Osteoblast (primary cell): ENCODE data around the gene ZNF425. TPM values are rescaled to one million over a fixed set of nuclear protein-coding genes. Genes with fewer than 3 reads are reported as not detected.

Experiments used
- DNase-seq: peaks from one replicate; pipeline ENCODE4 v3.0.0; 2011; ENCODE audit warnings: low spot score, mixed read lengths; ENCODE audit not compliant: insufficient read length; ENCODE audit errors: missing footprints
- H2AFZ ChIP-seq: 2 replicates; pipeline ENCODE4 v1.6.0; 2011; ENCODE audit warnings: mild to moderate bottlenecking, low read length
- H3K27ac ChIP-seq: 2 replicates; pipeline ENCODE4 v1.5.1; 2011; ENCODE audit warnings: mild to moderate bottlenecking, low read depth, low read length, moderate library complexity
- H3K27me3 ChIP-seq: 2 replicates; pipeline ENCODE4 v1.6.0; 2012; ENCODE audit warnings: mild to moderate bottlenecking, control low read depth, inconsistent platforms, low read length, moderate library complexity; ENCODE audit not compliant: insufficient read depth
- H3K36me3 ChIP-seq: 2 replicates; pipeline ENCODE4 v1.5.1; 2011; ENCODE audit warnings: mild to moderate bottlenecking, low read length, control low read depth, moderate library complexity; ENCODE audit not compliant: insufficient read depth
- H3K4me1 ChIP-seq: 2 replicates; pipeline ENCODE4 v1.5.1; 2011; ENCODE audit warnings: mild to moderate bottlenecking, low read length, control low read depth, moderate library complexity; ENCODE audit not compliant: insufficient read depth
- H3K4me2 ChIP-seq: 2 replicates; pipeline ENCODE4 v1.6.0; 2011; ENCODE audit warnings: mild to moderate bottlenecking, low read length; ENCODE audit not compliant: insufficient read depth
- H3K4me3 ChIP-seq: fragments of 200-600 bp; sonication (generic); 3 replicates; pipeline ENCODE4 v1.5.1; 2012; ENCODE audit warnings: mild to moderate bottlenecking, low read length, inconsistent platforms; ENCODE audit not compliant: insufficient read depth
- H3K79me2 ChIP-seq: 2 replicates; pipeline ENCODE4 v1.6.0; 2012; ENCODE audit warnings: mild to moderate bottlenecking, low read length, control low read depth, inconsistent platforms; ENCODE audit not compliant: insufficient read depth
- H3K9me3 ChIP-seq: 2 replicates; pipeline ENCODE4 v1.5.1; 2011; ENCODE audit warnings: low read depth, low read length, control low read depth
- H4K20me1 ChIP-seq: 2 replicates; pipeline ENCODE4 v1.6.0; 2012; ENCODE audit warnings: mild to moderate bottlenecking, low read length, control low read depth; ENCODE audit not compliant: insufficient read depth
- total RNA-seq: library from RNA; depleted of rRNA; stranded (reverse); fragments of >200 nt; gene quantifications from 2 replicates; pipeline ENCODE4 v1.2.3, GENCODE V29; 2012
- TF ChIP-seq, protein P1 (sequence below): IDR thresholded peaks from 2 replicates; pipeline ENCODE4 v1.5.1; 2011; ENCODE audit warnings: mild to moderate bottlenecking, low read depth, low read length, moderate library complexity; ENCODE audit errors: extremely low read depth

ZNF425 gene
- total RNA-seq, 1 donor, result 4.3 TPM

DNA sequence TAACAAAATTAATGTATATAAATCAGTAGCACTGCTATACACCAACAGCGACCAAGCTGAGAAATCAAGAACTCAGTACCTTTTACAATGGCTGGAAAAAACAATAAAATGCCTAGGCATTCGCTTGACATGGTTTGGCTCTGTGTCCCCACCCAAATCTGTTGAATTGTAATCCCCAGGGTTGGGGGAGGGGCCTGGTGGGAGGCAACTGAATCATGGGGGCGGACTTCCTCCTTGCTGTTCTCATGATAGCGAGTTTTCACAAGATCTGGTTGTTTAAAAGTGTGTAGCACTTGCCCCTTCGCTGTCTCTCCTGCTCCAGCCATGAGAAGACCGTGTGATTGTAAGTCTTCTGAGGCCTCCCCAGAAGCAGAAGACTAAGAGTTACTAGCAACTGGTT lies 44.2 kb downstream of the ZNF425 start:
- Histone ChIP-seq H3K79me2 (peaks cover 9% of the 10 kb centered on the region), H3K27me3 (no peaks in the 10 kb centered on the region), H3K4me3 (no peak overlapping the region), H3K9me3 (no peaks in the 10 kb centered on the region), H3K27ac (no peak overlapping the region), H2AFZ (no peak overlapping the region), H3K4me2 (no peak overlapping the region), H4K20me1 (no peaks in the 10 kb centered on the region), H3K4me1 (no peaks in the 10 kb centered on the region), H3K36me3 (peaks cover 3% of the 10 kb centered on the region)
- DNase-seq, result no peak
- TF ChIP-seq, protein P1, sequence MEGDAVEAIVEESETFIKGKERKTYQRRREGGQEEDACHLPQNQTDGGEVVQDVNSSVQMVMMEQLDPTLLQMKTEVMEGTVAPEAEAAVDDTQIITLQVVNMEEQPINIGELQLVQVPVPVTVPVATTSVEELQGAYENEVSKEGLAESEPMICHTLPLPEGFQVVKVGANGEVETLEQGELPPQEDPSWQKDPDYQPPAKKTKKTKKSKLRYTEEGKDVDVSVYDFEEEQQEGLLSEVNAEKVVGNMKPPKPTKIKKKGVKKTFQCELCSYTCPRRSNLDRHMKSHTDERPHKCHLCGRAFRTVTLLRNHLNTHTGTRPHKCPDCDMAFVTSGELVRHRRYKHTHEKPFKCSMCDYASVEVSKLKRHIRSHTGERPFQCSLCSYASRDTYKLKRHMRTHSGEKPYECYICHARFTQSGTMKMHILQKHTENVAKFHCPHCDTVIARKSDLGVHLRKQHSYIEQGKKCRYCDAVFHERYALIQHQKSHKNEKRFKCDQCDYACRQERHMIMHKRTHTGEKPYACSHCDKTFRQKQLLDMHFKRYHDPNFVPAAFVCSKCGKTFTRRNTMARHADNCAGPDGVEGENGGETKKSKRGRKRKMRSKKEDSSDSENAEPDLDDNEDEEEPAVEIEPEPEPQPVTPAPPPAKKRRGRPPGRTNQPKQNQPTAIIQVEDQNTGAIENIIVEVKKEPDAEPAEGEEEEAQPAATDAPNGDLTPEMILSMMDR, result no peak

DNA sequence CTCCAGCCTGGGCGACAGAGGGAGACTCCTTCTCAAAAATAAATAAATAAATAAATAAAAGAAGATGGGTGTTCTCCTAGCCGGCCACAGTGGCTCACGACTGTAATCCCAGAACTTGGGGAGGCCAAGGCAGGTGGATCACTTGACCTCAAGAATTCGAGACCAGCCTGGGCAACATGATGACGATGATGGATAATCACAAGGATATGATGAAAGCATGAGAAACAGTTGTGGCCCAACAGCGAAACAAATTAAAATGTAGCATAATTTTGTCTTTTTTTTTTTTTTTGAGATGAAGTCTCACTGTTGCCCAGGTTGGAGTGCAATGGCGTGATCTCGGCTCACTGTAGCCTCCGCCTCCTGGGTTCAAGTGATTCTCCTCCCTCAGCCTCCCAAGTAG lies 48.5 kb downstream of the ZNF425 start:
- Histone ChIP-seq H4K20me1 (no peaks in the 10 kb centered on the region), H3K27ac (no peak overlapping the region), H3K27me3 (no peaks in the 10 kb centered on the region), H3K4me1 (no peaks in the 10 kb centered on the region), H2AFZ (no peak overlapping the region), H3K79me2 (peaks cover 6% of the 10 kb centered on the region), H3K4me3 (no peak overlapping the region), H3K9me3 (no peaks in the 10 kb centered on the region), H3K36me3 (no peaks in the 10 kb centered on the region), H3K4me2 (no peak overlapping the region)
- no peak for DNase-seq
- TF ChIP-seq, protein P1, result no peak

DNA sequence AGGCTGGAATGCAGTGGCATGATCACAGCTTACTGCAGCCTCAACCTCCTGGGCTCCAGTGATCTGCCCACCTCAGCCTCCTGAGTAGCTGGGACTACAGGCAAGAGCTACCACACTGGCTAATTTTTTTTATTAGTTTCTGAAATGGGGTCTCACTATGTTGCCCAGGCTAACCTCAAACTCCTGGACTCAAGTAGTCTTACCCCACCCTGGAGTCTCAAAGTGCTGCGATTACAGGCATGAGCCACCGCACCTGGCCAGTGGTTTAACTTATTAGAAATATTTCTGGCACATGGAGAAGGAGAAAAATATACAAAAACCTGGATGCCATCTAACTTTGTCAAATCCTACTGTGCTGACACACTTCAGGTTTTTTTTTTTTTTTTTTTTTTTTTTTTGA lies 50.8 kb downstream of the ZNF425 start:
- no peaks in the 10 kb centered on the region for H4K20me1 ChIP-seq
- H3K4me2 ChIP-seq, result no peak overlapping the region
- H3K4me1 ChIP-seq, result no peaks in the 10 kb centered on the region
- no peaks in the 10 kb centered on the region for H3K9me3 ChIP-seq
- H3K27ac ChIP-seq, result no peak overlapping the region
- H3K79me2 ChIP-seq, result no peaks in the 10 kb centered on the region
- TF ChIP-seq, protein P1, result no peak
- no peak overlapping the region for H3K4me3 ChIP-seq
- H3K36me3 ChIP-seq, result peaks cover 21% of the 10 kb centered on the region
- H2AFZ ChIP-seq, result no peak overlapping the region
- H3K27me3 ChIP-seq, result no peaks in the 10 kb centered on the region
- no peak for DNase-seq

DNA sequence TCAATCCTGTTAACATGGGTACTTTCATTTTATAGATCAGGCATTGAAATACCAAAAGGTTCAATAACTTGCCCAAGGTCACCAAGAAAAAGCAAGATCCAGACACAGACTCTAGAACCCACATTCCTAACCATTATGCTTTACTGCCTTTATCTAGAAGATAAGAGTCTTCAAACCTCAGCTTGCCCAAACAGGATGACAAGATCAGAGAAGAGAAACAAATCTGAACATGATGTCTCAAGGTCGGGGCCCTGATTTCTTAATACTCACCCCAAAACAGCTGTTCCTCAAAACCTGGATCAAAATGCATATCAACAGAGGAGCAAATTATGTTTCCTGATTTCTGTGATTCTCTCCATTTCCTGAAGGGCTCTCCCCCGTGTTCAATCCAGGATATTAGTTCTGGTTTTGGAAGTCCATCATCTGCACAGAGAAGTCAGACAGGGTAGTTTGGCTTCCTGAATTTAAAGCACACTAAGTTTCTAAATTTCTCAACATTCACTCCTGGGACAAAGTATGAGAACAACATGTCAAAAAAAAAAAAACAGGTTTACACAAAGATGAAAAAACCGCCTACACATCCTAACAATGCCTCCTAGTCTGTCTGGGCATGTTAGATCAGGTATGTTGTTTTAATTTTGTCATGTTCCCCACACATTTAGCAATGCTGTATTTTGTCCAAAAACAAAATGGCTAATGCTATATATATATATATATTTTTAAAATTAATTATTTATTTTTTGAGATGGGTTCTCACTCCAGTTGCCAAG lies 51.8 kb downstream of the ZNF425 start:
- Histone ChIP-seq H3K27ac (no peak overlapping the region), H3K9me3 (no peaks in the 10 kb centered on the region), H3K4me1 (no peaks in the 10 kb centered on the region), H3K4me3 (no peak overlapping the region), H3K4me2 (no peak overlapping the region), H2AFZ (no peak overlapping the region), H4K20me1 (no peaks in the 10 kb centered on the region), H3K36me3 (peaks cover 26% of the 10 kb centered on the region), H3K27me3 (no peaks in the 10 kb centered on the region), H3K79me2 (no peaks in the 10 kb centered on the region)
- TF ChIP-seq, protein P1, result no peak
- DNase-seq, result no peak
